IgD-negative memory B cell (primary cell): ENCODE results near the gene TEAD1. TPM values are rescaled to one million over a fixed set of nuclear protein-coding genes. Genes with fewer than 3 reads are reported as not detected.

Experiments
- H3K27ac Mint-ChIP-seq, 3 donors: one replicate each; pipeline ENCODE4 v1.8.0; 2020 to 2022; ENCODE audit warnings: mild to moderate bottlenecking in 3 of 3, mixed read lengths in 3 of 3, moderate library complexity in 1 of 3
- H3K27me3 Mint-ChIP-seq: one replicate; pipeline ENCODE4 v1.8.0; 2021; ENCODE audit warnings: mixed read lengths
- H3K36me3 Mint-ChIP-seq: one replicate; pipeline ENCODE4 v1.8.0; 2020; ENCODE audit warnings: mild to moderate bottlenecking, mixed read lengths
- H3K4me1 Mint-ChIP-seq, 3 donors: one replicate each; pipeline ENCODE4 v1.8.0; 2020 to 2022; ENCODE audit warnings: mixed read lengths in 3 of 3, mild to moderate bottlenecking in 1 of 3
- H3K4me3 Mint-ChIP-seq, 4 donors: one replicate each; pipeline ENCODE4 v1.8.0; 2020 to 2022; ENCODE audit warnings: mild to moderate bottlenecking in 4 of 4, mixed read lengths in 4 of 4, moderate library complexity in 3 of 4
- H3K9me3 Mint-ChIP-seq, 3 donors: one replicate each; pipeline ENCODE4 v1.8.0; 2020 to 2021; ENCODE audit warnings: mixed read lengths in 3 of 3, mild to moderate bottlenecking in 1 of 3
- polyA plus RNA-seq: library from polyadenylated mRNA; unstranded; fragments of 300-500 nt; fragmentation: Illumina TruSeq; gene quantifications from one replicate; pipeline ENCODE4 v1.2.3, GENCODE V29; 2021

Gene TEAD1
- polyA plus RNA-seq, 1 donor from 2014 or later = not detected

DNA sequence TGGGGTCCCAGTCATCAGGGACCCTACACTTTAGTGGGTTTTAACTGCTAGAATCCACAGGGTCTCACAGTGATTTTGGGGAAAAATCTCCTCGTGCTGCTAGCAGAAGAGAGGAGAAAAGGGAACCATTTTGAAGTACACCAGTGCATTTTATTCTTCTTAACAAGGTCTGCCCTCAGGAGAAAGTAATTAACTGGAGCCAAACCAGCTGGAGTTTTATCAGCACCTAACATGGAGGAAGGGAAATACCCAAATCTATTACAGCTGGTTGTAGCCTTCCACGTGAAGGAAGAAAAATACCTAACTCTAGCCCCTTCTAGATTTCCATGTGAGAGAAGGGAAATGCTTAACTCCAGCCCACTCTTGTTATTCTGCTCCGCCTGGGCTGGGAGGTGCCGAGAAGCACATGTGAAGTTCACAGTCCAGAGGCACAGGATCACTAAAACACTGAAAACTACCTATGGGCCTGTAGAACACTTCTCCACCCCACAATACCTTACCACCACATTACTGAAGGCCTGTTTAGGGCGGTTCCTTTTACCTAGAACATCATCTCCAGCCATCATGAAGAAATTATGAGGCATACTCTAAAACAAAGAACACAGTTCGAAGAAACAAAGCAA is 31.3 kb upstream of the TEAD1 start:
- Mint-ChIP-seq H3K4me1 (peaks cover 0 to 2% (median 0%) of the 10 kb centered on the region in 3 donors), H3K4me3 (no peak overlapping the region)

GRCh38 chr11:12646478-12646877 is 27.7 kb upstream of the TEAD1 start:
- Mint-ChIP-seq H3K4me3 (no peak overlapping the region), H3K9me3 (peaks cover 0 to 5% (median 0%) of the 10 kb centered on the region in 3 donors), H3K27ac (no peak overlapping the region), H3K36me3 (no peaks in the 10 kb centered on the region), H3K27me3 (peaks cover 1% of the 10 kb centered on the region), H3K4me1 (no peaks in the 10 kb centered on the region)

More for the DNA sequence above, 31.3 kb upstream of the TEAD1 start:
- Mint-ChIP-seq H3K27ac (no peak overlapping the region), H3K36me3 (no peaks in the 10 kb centered on the region), H3K27me3 (peaks cover 1% of the 10 kb centered on the region), H3K9me3 (peaks cover 0 to 5% (median 0%) of the 10 kb centered on the region in 3 donors)

- H3K9me3 Mint-ChIP-seq = peaks cover 0 to 9% (median 5%) of the 10 kb centered on the region in 3 donors
- no peaks in the 10 kb centered on the region for H3K27me3 Mint-ChIP-seq
- H3K27ac Mint-ChIP-seq = no peak overlapping the region
- H3K36me3 Mint-ChIP-seq = no peaks in the 10 kb centered on the region
- H3K4me1 Mint-ChIP-seq = no peaks in the 10 kb centered on the region
- no peak overlapping the region for H3K4me3 Mint-ChIP-seq
Measured at GRCh38 chr11:12653729-12654128, 20.5 kb upstream of the TEAD1 start.

- H3K36me3 Mint-ChIP-seq = no peaks in the 10 kb centered on the region
- peaks cover 2% of the 10 kb centered on the region for H3K27me3 Mint-ChIP-seq
- H3K9me3 Mint-ChIP-seq = peaks cover 0 to 10% (median 5%) of the 10 kb centered on the region in 3 donors
- no peak overlapping the region for H3K27ac Mint-ChIP-seq
- no peaks in the 10 kb centered on the region for H3K4me1 Mint-ChIP-seq
- no peak overlapping the region for H3K4me3 Mint-ChIP-seq
Measured at GRCh38 chr11:12655842-12656241, 18.4 kb upstream of the TEAD1 start.

GRCh38 chr11:12657336-12657735 is 16.9 kb upstream of the TEAD1 start:
- Mint-ChIP-seq H3K9me3 (peaks cover 0 to 10% (median 5%) of the 10 kb centered on the region in 3 donors), H3K27ac (no peak overlapping the region), H3K36me3 (no peaks in the 10 kb centered on the region), H3K4me3 (no peak overlapping the region), H3K27me3 (peaks cover 4% of the 10 kb centered on the region), H3K4me1 (no peaks in the 10 kb centered on the region)

GRCh38 chr11:12657981-12658380 is 16.2 kb upstream of the TEAD1 start:
- Mint-ChIP-seq H3K27me3 (peaks cover 4% of the 10 kb centered on the region), H3K9me3 (peaks cover 0 to 10% (median 5%) of the 10 kb centered on the region in 3 donors), H3K27ac (no peak overlapping the region), H3K4me3 (no peak overlapping the region), H3K4me1 (no peaks in the 10 kb centered on the region), H3K36me3 (no peaks in the 10 kb centered on the region)

GRCh38 chr11:12662101-12662689 is 12.0 kb upstream of the TEAD1 start:
- Mint-ChIP-seq H3K4me1 (no peaks in the 10 kb centered on the region), H3K36me3 (no peaks in the 10 kb centered on the region), H3K27ac (no peak overlapping the region), H3K27me3 (peaks cover 15% of the 10 kb centered on the region), H3K9me3 (peaks cover 0 to 3% (median under 1%) of the 10 kb centered on the region in 3 donors), H3K4me3 (no peak overlapping the region)

GRCh38 chr11:12664385-12664784 is 9.8 kb upstream of the TEAD1 start:
- H3K4me1 Mint-ChIP-seq = no peaks in the 10 kb centered on the region
- H3K36me3 Mint-ChIP-seq = no peaks in the 10 kb centered on the region
- H3K4me3 Mint-ChIP-seq = no peak overlapping the region
- H3K27me3 Mint-ChIP-seq = peaks cover 18% of the 10 kb centered on the region
- no peak overlapping the region for H3K27ac Mint-ChIP-seq
- H3K9me3 Mint-ChIP-seq = peaks cover 0 to 5% (median 5%) of the 10 kb centered on the region in 3 donors

GRCh38 chr11:12666915-12667314 is 7.3 kb upstream of the TEAD1 start:
- peaks cover 0 to 6% (median 5%) of the 10 kb centered on the region in 3 donors for H3K9me3 Mint-ChIP-seq
- no peak overlapping the region for H3K4me3 Mint-ChIP-seq
- no peak overlapping the region for H3K27ac Mint-ChIP-seq
- peaks cover 24% of the 10 kb centered on the region for H3K27me3 Mint-ChIP-seq
- no peaks in the 10 kb centered on the region for H3K4me1 Mint-ChIP-seq
- no peaks in the 10 kb centered on the region for H3K36me3 Mint-ChIP-seq

DNA sequence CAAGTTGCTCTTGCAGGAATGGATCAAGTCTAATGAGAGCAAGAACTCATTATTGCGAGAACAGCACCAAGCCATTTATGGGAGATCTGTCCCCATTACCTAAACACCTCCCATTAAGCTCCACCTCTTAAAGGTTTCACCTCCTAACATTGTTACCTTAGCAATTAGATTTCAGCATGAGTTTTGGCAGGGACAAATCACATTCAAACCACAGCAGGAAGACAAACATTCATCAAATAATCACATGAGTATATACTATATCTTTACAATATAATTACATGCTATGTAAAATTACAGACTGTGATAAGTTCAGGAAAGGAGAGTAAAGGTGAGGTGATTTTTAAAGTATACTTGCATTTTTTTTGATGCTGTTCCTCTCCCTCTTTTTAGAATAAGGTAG is 6.6 kb upstream of the TEAD1 start:
- no peak overlapping the region for H3K27ac Mint-ChIP-seq
- no peak overlapping the region for H3K4me3 Mint-ChIP-seq
- peaks cover 31% of the 10 kb centered on the region for H3K27me3 Mint-ChIP-seq
- peaks cover 2 to 4% (median 2%) of the 10 kb centered on the region in 3 donors for H3K4me1 Mint-ChIP-seq
- H3K9me3 Mint-ChIP-seq = peaks cover 4 to 6% (median 5%) of the 10 kb centered on the region in 3 donors
- no peaks in the 10 kb centered on the region for H3K36me3 Mint-ChIP-seq

GRCh38 chr11:12668166-12668565 is 6.1 kb upstream of the TEAD1 start:
- Mint-ChIP-seq H3K9me3 (peaks cover 4 to 6% (median 5%) of the 10 kb centered on the region in 3 donors), H3K4me3 (no peak overlapping the region), H3K27ac (no peak overlapping the region), H3K4me1 (peaks cover 2 to 4% (median 2%) of the 10 kb centered on the region in 3 donors), H3K27me3 (peaks cover 32% of the 10 kb centered on the region), H3K36me3 (no peaks in the 10 kb centered on the region)

DNA sequence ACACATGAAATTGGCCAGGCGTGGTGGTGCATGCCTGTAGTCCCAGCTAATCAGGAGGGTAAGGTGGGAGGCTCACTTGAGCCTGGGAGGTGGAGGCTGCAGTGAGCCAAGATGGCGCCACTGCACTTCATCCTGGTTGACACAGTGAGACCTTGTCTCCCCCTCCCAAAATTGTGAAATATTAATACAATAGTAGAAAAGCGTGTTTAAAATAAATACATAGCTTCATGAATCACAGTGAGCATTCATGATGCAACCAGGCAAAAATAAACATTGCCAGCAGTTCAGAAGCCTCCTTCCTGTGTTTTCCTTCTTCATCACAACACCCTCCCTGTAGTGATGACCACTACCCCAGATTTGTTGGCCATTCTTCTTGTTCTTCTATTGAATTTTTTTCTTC is 4.3 kb upstream of the TEAD1 start:
- no peak overlapping the region for H3K4me3 Mint-ChIP-seq
- H3K4me1 Mint-ChIP-seq = peaks cover 2 to 9% (median 6%) of the 10 kb centered on the region in 3 donors
- no peaks in the 10 kb centered on the region for H3K36me3 Mint-ChIP-seq
- H3K27ac Mint-ChIP-seq = no peak overlapping the region
- peaks cover 4 to 6% (median 5%) of the 10 kb centered on the region in 3 donors for H3K9me3 Mint-ChIP-seq
- H3K27me3 Mint-ChIP-seq = peaks cover 32% of the 10 kb centered on the region

DNA sequence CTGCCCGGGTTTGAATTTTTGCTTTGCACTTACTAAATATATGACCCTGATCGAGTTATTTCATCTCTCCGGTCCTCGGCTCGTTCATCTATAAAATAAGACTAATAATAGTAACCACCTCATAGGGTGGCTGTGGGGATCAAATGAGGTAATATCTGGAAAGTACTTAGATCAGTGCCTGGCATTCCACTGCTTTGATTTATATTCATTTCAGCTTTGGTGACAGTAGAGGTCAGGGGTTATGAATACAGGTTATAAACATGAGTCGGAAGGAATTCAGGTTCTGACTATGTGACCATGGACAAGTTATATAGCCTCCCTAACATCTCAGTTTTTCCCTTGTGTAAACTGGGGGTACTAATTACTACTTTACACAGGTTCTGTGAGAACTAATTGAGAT is 2.9 kb upstream of the TEAD1 start:
- H3K4me3 Mint-ChIP-seq = peak overlapping the region in 1 of 4 donors; percentile 68
- H3K9me3 Mint-ChIP-seq = peaks cover 4 to 5% (median 5%) of the 10 kb centered on the region in 3 donors
- H3K27ac Mint-ChIP-seq = no peak overlapping the region
- no peaks in the 10 kb centered on the region for H3K36me3 Mint-ChIP-seq
- H3K4me1 Mint-ChIP-seq = peaks cover 5 to 11% (median 9%) of the 10 kb centered on the region in 3 donors
- peaks cover 37% of the 10 kb centered on the region for H3K27me3 Mint-ChIP-seq

GRCh38 chr11:12673601-12673923 is 659 bp upstream of the TEAD1 start:
- no peaks in the 10 kb centered on the region for H3K36me3 Mint-ChIP-seq
- peak overlapping the region; percentile 72 to 88 (median 84) for H3K4me3 Mint-ChIP-seq
- H3K27me3 Mint-ChIP-seq = peaks cover 37% of the 10 kb centered on the region
- H3K27ac Mint-ChIP-seq = peak overlapping the region in 1 of 3 donors; percentile 65
- peaks cover 0 to 4% (median 2%) of the 10 kb centered on the region in 3 donors for H3K9me3 Mint-ChIP-seq
- H3K4me1 Mint-ChIP-seq = peaks cover 5 to 11% (median 9%) of the 10 kb centered on the region in 3 donors

- H3K27me3 Mint-ChIP-seq = peaks cover 46% of the 10 kb centered on the region
- peaks cover 0 to 4% (median 2%) of the 10 kb centered on the region in 3 donors for H3K9me3 Mint-ChIP-seq
Measured at GRCh38 chr11:12674571-12674935, 332 bp downstream of the TEAD1 start.

More at GRCh38 chr11:12674571-12674935, 332 bp downstream of the TEAD1 start:
- no peak overlapping the region for H3K4me3 Mint-ChIP-seq
- H3K27ac Mint-ChIP-seq = no peak overlapping the region
- no peaks in the 10 kb centered on the region for H3K36me3 Mint-ChIP-seq
- peaks cover 5 to 11% (median 9%) of the 10 kb centered on the region in 3 donors for H3K4me1 Mint-ChIP-seq
